Esophagus squamous epithelium (tissue), 4 donors: Measurements from ENCODE around the gene VIT.

Experiments
- CTCF ChIP-seq, 6 experiments: fragments of 450-650 bp in 4 of 6; fragments of 200-600 bp in 2 of 6; sonication (generic) in 2 of 6; IDR thresholded peaks; one replicate each; pipeline ENCODE4 v1.5.1; 2016 to 2019; ENCODE audit warnings: antibody characterized with exemption in 6 of 6, mild to moderate bottlenecking in 4 of 6, moderate library complexity in 4 of 6
- POLR2A ChIP-seq, 4 donors: fragments of 450-650 bp; IDR thresholded peaks; one replicate each; pipeline ENCODE4 v1.6.1; 2017; ENCODE audit warnings: antibody characterized with exemption in 4 of 4, mild to moderate bottlenecking in 4 of 4, moderate library complexity in 3 of 4

GRCh38 chr2:36792951-36793350 is 96.4 kb downstream of the VIT start:
- TF ChIP-seq CTCF (IDR thresholded peaks at IDR 0.05) (no peak), POLR2A (IDR thresholded peaks at IDR 0.05) (no peak)
